ENCODE results near the gene GPATCH8. TPM values are rescaled to one million over a fixed set of nuclear protein-coding genes. Genes with fewer than 3 reads are reported as not detected.

Gene GPATCH8
- total and polyA plus RNA-seq, 2 donors (not counting 1 experiment from before 2014, with no cell fraction given), result 13.7 to 19.3 TPM

DNA sequence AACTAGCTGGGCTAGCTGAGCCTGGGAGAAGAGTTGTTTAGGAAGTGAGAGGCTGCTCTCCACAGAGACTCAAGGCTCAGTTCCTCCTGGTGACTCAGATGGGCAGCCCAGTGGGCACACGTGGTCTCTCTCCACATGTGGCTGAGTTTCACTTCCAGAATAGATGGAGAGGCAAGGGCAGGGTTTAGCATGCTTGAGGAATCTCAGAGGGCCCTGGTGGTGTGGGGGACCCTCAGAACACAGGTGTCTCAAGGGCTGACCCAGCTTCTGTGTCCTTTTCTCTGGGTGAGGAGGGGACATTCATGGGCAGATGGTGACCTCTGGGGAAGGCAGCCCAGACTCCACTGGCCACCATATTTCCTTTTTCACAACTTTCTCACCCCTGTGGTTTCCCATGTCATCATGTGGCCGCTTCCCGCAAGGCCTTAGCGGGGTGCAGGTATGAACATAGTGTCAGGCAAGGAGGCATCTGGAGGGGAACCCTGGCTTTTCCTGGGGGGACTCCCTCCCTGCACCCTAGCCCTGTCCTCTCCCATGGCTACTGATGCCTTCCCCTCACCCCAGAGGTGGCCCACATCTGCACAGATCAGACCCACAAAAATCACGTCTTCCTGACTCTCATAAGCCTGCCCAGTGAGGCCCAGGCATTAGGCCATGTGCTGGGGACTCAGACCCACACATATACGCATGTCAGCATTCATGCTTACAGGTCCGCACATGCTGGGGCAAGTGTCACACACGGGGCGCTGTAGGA, 154.8 kb downstream of the GPATCH8 start:
- no peak for TF ChIP-seq EZH2 (IDR thresholded peaks at IDR 0.05; ENCODE audit: low read length, missing control alignments)
- TF ChIP-seq, protein P1, sequence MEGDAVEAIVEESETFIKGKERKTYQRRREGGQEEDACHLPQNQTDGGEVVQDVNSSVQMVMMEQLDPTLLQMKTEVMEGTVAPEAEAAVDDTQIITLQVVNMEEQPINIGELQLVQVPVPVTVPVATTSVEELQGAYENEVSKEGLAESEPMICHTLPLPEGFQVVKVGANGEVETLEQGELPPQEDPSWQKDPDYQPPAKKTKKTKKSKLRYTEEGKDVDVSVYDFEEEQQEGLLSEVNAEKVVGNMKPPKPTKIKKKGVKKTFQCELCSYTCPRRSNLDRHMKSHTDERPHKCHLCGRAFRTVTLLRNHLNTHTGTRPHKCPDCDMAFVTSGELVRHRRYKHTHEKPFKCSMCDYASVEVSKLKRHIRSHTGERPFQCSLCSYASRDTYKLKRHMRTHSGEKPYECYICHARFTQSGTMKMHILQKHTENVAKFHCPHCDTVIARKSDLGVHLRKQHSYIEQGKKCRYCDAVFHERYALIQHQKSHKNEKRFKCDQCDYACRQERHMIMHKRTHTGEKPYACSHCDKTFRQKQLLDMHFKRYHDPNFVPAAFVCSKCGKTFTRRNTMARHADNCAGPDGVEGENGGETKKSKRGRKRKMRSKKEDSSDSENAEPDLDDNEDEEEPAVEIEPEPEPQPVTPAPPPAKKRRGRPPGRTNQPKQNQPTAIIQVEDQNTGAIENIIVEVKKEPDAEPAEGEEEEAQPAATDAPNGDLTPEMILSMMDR (conservative IDR thresholded peaks at IDR 0.05 in 1 of 2, IDR thresholded peaks at IDR 0.05 in 1 of 2; ENCODE audit: low read depth in 1 of 2, low read length in 2 of 2), result no peak
- Histone ChIP-seq H3K79me2 (ENCODE audit: control insufficient read depth, insufficient read depth, low read length) (peaks cover 7% of the 10 kb centered on the region), H3K27ac (ENCODE audit: insufficient read depth, low read length) (no peak overlapping the region), H3K4me2 (ENCODE audit: extremely low read depth, insufficient read depth, low read length) (no peak overlapping the region), H3K36me3 (ENCODE audit: control insufficient read depth, insufficient read depth, low read length) (peaks cover 18% of the 10 kb centered on the region), H3K9ac (ENCODE audit: insufficient read depth, low read length) (no peak overlapping the region), H3K9me3 (ENCODE audit: control insufficient read depth, insufficient read depth, low read depth, low read length) (no peaks in the 10 kb centered on the region), H3K4me1 (ENCODE audit: control insufficient read depth, extremely low read depth, insufficient read depth, low read length) (no peaks in the 10 kb centered on the region), H2AFZ (ENCODE audit: low read length) (no peak overlapping the region), H3K4me3 (replicated peaks in 1 of 4; ENCODE audit: control extremely low read depth in 1 of 4, insufficient read depth in 1 of 4, low read depth in 3 of 4, low read length in 4 of 4) (no peak overlapping the region), H4K20me1 (ENCODE audit: control insufficient read depth, extremely low read depth, insufficient read depth, low read length) (no peaks in the 10 kb centered on the region), H3K27me3 (ENCODE audit: control insufficient read depth, insufficient read depth, low read length) (no peaks in the 10 kb centered on the region)
- DNase-seq (ENCODE audit: low read depth in 2 of 2), result peak in 1 of 2 donors; percentile 33

Other genes with a start within 250 kb of the GPATCH8 start
- gene SLC4A1, start 235.3 kb downstream of the GPATCH8 start, total RNA-seq, result not detected in 2 replicates
- not detected in 2 replicates for gene SLC4A1, start 235.3 kb downstream of the GPATCH8 start, polyA plus RNA-seq
- under 0.01 TPM in 1 of 2 replicates, not detected in the other for gene RUNDC3A, start 194.8 kb downstream of the GPATCH8 start, total RNA-seq
- 0.05 TPM in 1 of 2 replicates, not detected in the other for gene RUNDC3A, start 194.8 kb downstream of the GPATCH8 start, polyA plus RNA-seq
- gene SLC25A39, start 178.6 kb downstream of the GPATCH8 start, total RNA-seq, result 47.0 and 70.2 TPM in 2 replicates
- 35.3 and 61.1 TPM in 2 replicates for gene SLC25A39, start 178.6 kb downstream of the GPATCH8 start, polyA plus RNA-seq
- gene GRN, start 158.1 kb downstream of the GPATCH8 start, total RNA-seq, result 315 and 448 TPM in 2 replicates
- 146 and 151 TPM in 2 replicates for gene GRN, start 158.1 kb downstream of the GPATCH8 start, polyA plus RNA-seq
- 5.0 and 6.4 TPM in 2 replicates for gene FAM171A2, start 139.6 kb downstream of the GPATCH8 start, total RNA-seq
- 1.4 and 1.7 TPM in 2 replicates for gene FAM171A2, start 139.6 kb downstream of the GPATCH8 start, polyA plus RNA-seq
- gene ITGA2B, start 113.8 kb downstream of the GPATCH8 start, total RNA-seq, result 0.26 and 0.66 TPM in 2 replicates
- 0.06 and 0.10 TPM in 2 replicates for gene ITGA2B, start 113.8 kb downstream of the GPATCH8 start, polyA plus RNA-seq
- 14.6 and 20.3 TPM in 2 replicates for gene FZD2, start 54.1 kb upstream of the GPATCH8 start, total RNA-seq
- 14.0 and 23.2 TPM in 2 replicates for gene FZD2, start 54.1 kb upstream of the GPATCH8 start, polyA plus RNA-seq
- under 0.01 TPM in 1 of 2 replicates, not detected in the other for gene MEIOC, start 153.1 kb upstream of the GPATCH8 start, total RNA-seq
- 0.07 and 0.08 TPM in 2 replicates for gene MEIOC, start 153.1 kb upstream of the GPATCH8 start, polyA plus RNA-seq
- gene CCDC43, start 186.4 kb upstream of the GPATCH8 start, total RNA-seq, result 34.7 and 35.2 TPM in 2 replicates
- gene CCDC43, start 186.4 kb upstream of the GPATCH8 start, polyA plus RNA-seq, result 23.9 and 27.9 TPM in 2 replicates
- gene DBF4B, start 205.3 kb upstream of the GPATCH8 start, total RNA-seq, result 1.5 and 3.3 TPM in 2 replicates
- 2.2 and 6.7 TPM in 2 replicates for gene DBF4B, start 205.3 kb upstream of the GPATCH8 start, polyA plus RNA-seq

Measured in fibroblast of lung (primary cell).